ENCODE results near the gene TFAP2B.

The TFAP2B gene

DNA sequence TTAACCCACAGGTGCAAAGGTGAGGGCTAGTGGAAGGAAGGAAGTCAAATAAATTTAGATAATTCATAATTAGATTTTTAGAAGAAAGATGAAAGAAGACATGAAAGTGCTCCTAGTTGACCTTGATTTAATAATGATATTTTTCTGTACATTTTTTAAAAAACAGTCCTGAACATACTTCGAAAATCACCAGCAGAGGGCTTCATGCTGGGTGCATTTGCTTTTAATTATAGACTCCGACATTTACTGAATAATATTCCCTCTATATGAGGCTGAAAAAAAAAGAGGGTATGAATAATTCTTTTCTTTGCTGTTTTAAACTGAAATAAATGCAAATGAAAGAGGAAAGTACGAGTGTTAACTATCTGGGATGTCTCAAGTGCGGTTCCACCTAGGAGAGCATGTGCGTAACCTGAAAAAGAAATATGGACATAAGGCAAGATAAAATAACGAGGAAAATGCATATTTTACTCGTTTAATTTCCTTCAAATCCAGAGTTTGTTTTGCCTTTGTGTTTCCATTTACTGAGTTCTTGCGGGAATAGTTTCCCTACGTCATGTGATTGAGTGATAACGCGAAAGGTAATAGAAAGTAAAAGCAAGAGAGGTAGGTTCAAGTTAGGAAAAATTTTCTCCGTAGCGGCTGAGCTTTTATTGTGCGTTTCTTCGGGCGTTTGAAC is 3.1 kb upstream of the TFAP2B start:
- no peak overlapping the region for H3K27ac ChIP-seq
- peaks cover 13 to 15% (median 14%) of the 10 kb centered on the region in 11 experiments for H3K9me3 ChIP-seq (replicated peaks in 1 of 11)
- no peaks in the 10 kb centered on the region for H3K4me1 ChIP-seq
- H3K4me2 ChIP-seq = peak overlapping the region; percentile 50 to 87 (median 66)
- no peaks in the 10 kb centered on the region for H3K36me3 ChIP-seq
- peak overlapping the region in 6 of 11 experiments; percentile 9 to 50 (median 20); a peak in 6 of 22 replicates for H3K9ac ChIP-seq
- no peak for TF ChIP-seq Cebpa-rat (IDR thresholded peaks at IDR 0.05)
- peak overlapping the region; percentile 39 to 62 (median 52); a peak in 19 of 20 replicates for H3K4me3 ChIP-seq
- H3K27me3 ChIP-seq = peaks cover 38 to 40% (median 40%) of the 10 kb centered on the region in 11 experiments
- no peaks in the 10 kb centered on the region for H4K20me1 ChIP-seq

DNA sequence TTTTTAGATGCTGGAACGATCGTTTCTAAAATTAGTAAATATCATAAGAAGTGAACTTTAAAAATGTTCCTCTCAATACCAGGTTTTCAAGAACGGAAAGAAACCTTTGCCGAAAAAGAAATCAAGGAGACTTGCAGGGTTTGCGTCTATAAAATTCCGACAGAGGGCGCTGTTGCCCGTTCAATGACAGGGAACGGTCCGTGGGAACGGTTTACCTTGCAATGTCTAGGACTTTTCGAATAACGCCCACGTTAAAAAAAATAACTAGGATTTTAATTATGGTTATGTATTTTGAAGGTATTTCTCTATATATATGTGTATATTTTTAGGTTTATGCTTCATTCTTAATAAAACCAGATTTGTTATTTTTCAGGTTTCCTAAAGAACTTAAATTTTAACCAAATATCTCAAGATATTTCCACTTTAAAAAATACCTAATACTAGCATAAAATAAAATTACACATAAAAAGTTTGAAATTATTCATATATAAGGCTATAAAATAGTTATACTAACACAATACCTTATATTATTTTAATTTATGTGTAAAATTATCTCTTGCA is 2.5 kb upstream of the TFAP2B start:
- no peak for TF ChIP-seq Cebpa-rat (IDR thresholded peaks at IDR 0.05)
- Histone ChIP-seq H3K4me3 (peak overlapping the region; percentile 39 to 62 (median 52); a peak in 19 of 20 replicates), H3K36me3 (no peaks in the 10 kb centered on the region), H3K9me3 (replicated peaks in 1 of 11) (peaks cover 13 to 15% (median 14%) of the 10 kb centered on the region in 11 experiments), H3K27me3 (peaks cover 44 to 47% (median 46%) of the 10 kb centered on the region in 11 experiments), H3K4me2 (peak overlapping the region; percentile 50 to 87 (median 66)), H3K4me1 (no peaks in the 10 kb centered on the region), H3K9ac (peak overlapping the region in 6 of 11 experiments; percentile 9 to 50 (median 20); a peak in 6 of 22 replicates), H3K27ac (no peak overlapping the region), H4K20me1 (no peaks in the 10 kb centered on the region)

DNA sequence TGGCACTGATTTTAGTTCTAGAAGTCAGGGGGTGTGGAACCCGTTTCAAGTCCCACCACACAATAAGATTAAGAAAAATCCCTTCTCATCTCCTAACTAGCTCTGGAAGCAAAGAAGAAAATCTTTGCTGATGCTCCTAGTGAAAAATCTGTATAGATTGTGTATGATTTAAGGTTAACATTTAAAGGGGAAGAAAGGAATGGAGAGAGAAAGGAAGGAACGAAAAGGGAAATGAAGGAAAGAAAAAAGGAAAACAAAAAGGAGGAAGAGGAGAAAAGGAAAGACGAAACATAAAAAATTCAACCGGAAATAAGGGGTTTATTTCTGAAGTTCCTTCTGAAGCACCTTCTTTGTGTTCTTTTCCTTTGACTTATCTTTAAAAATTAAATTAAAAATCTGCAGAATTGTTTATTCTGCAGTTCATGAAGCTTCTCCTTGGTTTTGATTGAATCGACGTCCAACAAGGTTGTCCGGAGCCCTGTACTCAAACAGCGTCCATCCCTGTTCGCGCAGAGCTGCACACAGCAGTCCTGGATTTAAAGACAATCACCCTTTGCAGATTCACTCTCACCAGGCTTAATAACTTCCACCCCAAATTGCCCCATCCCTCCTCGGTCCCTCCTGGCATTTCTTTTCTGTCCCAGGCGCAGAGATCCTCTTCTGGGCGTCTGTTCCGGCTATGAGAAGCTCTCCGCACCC is 1.6 kb upstream of the TFAP2B start:
- no peak overlapping the region for H3K9ac ChIP-seq
- peaks cover 53 to 56% (median 55%) of the 10 kb centered on the region in 11 experiments for H3K27me3 ChIP-seq
- no peaks in the 10 kb centered on the region for H3K4me1 ChIP-seq
- H3K4me2 ChIP-seq = no peak overlapping the region
- no peaks in the 10 kb centered on the region for H3K36me3 ChIP-seq
- no peak overlapping the region for H3K4me3 ChIP-seq
- no peak overlapping the region for H3K27ac ChIP-seq
- peaks cover 0 to 4% (median 0%) of the 10 kb centered on the region in 11 experiments; a peak in 2 of 22 replicates for H4K20me1 ChIP-seq
- no peak for TF ChIP-seq Cebpa-rat (IDR thresholded peaks at IDR 0.05)
- peaks cover 13 to 15% (median 14%) of the 10 kb centered on the region in 11 experiments for H3K9me3 ChIP-seq (replicated peaks in 1 of 11)

DNA sequence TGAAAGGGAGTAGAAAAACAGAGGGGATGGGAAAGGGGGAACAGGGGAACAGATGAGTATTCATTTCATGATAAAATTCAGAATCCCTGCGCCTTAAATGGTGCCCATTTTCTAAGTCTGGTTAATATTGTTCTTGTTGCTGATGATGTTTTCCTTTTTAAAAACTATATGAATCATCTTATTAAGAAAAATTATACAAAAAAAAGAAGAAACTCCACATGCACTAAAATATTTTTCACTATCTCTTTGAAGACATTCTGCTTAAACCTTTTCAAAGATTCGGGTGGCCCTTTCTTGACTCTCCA is 1.1 kb upstream of the TFAP2B start:
- TF ChIP-seq Cebpa-rat (IDR thresholded peaks at IDR 0.05) = no peak
- no peak overlapping the region for H3K9ac ChIP-seq
- no peaks in the 10 kb centered on the region for H3K4me1 ChIP-seq
- peaks cover 13 to 15% (median 14%) of the 10 kb centered on the region in 11 experiments for H3K9me3 ChIP-seq (replicated peaks in 1 of 11)
- no peak overlapping the region for H3K4me2 ChIP-seq
- peaks cover 58 to 61% (median 60%) of the 10 kb centered on the region in 11 experiments for H3K27me3 ChIP-seq
- no peak overlapping the region for H3K4me3 ChIP-seq
- H4K20me1 ChIP-seq = peaks cover 0 to 4% (median 0%) of the 10 kb centered on the region in 11 experiments; a peak in 2 of 22 replicates
- H3K27ac ChIP-seq = no peak overlapping the region
- no peaks in the 10 kb centered on the region for H3K36me3 ChIP-seq

DNA sequence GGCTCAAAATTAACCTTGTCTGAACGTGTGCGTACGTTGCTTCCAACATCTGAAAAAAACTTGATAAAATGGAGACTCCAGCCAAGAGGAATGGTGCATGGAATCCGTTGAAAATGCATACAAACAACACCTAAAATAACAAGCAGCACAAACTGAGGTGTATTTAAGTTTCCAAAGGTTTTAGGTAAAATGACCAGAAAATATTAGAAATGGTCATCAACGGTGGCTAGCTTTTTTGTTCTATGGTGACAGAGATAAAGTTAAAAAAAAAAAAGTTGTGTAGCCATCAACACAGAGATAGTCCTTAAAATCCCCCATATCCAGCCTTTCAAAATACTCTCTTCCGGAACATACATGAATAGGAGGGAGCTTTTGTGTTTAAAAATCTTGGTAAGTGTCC is 651 bp upstream of the TFAP2B start:
- Histone ChIP-seq H3K9me3 (replicated peaks in 1 of 11) (peaks cover 13 to 15% (median 14%) of the 10 kb centered on the region in 11 experiments), H4K20me1 (peaks cover 0 to 4% (median 0%) of the 10 kb centered on the region in 11 experiments; a peak in 2 of 22 replicates), H3K27ac (no peak overlapping the region), H3K36me3 (no peaks in the 10 kb centered on the region), H3K9ac (no peak overlapping the region), H3K27me3 (peaks cover 62 to 65% (median 64%) of the 10 kb centered on the region in 11 experiments), H3K4me2 (no peak overlapping the region), H3K4me1 (no peaks in the 10 kb centered on the region), H3K4me3 (no peak overlapping the region)
- TF ChIP-seq Cebpa-rat (IDR thresholded peaks at IDR 0.05) = no peak

DNA sequence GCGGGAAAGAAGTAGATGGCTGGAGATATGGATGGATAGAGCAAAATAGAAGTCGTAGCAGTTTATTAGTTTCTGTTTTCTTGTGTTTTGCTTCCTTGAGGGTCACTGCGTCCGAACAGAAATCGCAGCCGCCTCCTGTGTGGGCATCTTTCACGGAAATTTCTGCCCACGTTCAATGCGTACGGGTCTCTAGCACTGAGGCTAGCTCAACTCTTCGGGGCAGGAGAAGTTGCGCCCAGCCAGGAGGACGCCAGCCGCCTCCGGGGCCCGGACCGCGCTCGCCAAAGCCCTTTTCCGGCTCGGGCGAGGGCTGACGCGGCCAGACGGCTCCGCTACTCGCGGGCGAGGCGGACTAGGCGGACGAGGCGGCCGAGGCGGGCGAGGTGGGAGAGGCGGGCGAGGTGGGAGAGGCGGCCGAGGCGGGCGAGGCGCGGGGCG is 814 bp downstream of the TFAP2B start:
- no peak for TF ChIP-seq Cebpa-rat (IDR thresholded peaks at IDR 0.05)
- no peak overlapping the region for H3K4me2 ChIP-seq
- H3K36me3 ChIP-seq = no peaks in the 10 kb centered on the region
- H3K4me1 ChIP-seq = no peaks in the 10 kb centered on the region
- peaks cover 0 to 4% (median 0%) of the 10 kb centered on the region in 11 experiments; a peak in 2 of 22 replicates for H4K20me1 ChIP-seq
- H3K9me3 ChIP-seq (replicated peaks in 1 of 11) = peaks cover 13 to 27% (median 20%) of the 10 kb centered on the region in 11 experiments
- H3K4me3 ChIP-seq = no peak overlapping the region
- H3K27ac ChIP-seq = no peak overlapping the region
- no peak overlapping the region for H3K9ac ChIP-seq
- H3K27me3 ChIP-seq = peaks cover 77 to 80% (median 79%) of the 10 kb centered on the region in 11 experiments

DNA sequence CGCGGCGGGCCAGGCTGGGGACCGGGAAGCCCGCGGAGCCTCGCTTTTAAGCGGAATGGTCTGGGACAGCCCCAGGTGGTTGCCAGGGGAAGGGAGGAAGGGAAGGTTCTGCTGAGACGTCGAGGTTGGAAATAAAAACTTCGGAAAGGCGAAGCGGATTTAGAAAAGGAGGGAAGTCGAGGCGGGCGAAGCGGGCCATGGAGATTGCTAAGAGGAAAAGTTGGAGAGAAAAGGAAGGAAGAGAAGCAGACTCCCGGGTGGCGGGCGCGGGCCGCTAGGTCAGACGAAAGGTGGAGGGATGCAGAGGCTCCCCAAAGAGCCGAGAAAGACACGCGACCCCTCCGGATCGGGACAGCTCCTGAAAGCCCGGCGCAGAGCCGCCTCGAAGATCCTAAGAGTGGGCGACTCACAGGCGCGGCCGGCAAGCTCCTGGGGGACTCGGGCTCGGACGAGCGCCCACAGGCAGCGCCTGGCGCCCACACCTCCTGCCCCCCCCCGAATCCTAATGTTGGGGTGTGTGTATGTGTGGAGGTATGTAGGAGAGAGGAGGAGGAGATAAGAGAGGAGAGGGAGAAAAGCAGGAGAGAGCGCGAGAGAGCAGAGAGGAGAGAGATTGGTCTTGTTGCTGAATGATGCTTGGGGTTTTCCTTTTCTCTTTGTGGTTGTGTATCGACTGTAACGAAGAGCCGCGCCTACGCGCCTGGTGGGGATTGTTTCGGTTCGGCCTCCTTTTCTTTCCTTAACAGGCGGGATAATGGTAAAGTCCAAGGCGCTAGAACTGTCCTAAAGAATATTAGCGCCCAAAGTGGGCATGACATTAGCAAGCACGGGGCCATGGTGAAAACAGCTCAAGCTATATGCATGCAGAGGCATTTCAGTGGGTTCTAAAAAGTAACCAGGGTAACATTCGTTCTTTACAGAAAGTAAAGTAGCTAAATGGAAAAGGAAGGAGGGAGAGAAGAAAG is 1.5 kb downstream of the TFAP2B start:
- Histone ChIP-seq H3K4me1 (no peaks in the 10 kb centered on the region), H3K9me3 (replicated peaks in 1 of 11) (peaks cover 13 to 27% (median 20%) of the 10 kb centered on the region in 11 experiments), H3K4me2 (no peak overlapping the region), H3K27me3 (peaks cover 84 to 87% (median 86%) of the 10 kb centered on the region in 11 experiments), H3K4me3 (0 out of 20 replicates have a peak overlapping the region, but pooled peaks of 1 of the 10 experiments have one; percentile 31), H4K20me1 (peaks cover 0 to 4% (median 0%) of the 10 kb centered on the region in 11 experiments; a peak in 2 of 22 replicates), H3K36me3 (no peaks in the 10 kb centered on the region), H3K27ac (no peak overlapping the region), H3K9ac (no peak overlapping the region)
- no peak for TF ChIP-seq Cebpa-rat (IDR thresholded peaks at IDR 0.05)

DNA sequence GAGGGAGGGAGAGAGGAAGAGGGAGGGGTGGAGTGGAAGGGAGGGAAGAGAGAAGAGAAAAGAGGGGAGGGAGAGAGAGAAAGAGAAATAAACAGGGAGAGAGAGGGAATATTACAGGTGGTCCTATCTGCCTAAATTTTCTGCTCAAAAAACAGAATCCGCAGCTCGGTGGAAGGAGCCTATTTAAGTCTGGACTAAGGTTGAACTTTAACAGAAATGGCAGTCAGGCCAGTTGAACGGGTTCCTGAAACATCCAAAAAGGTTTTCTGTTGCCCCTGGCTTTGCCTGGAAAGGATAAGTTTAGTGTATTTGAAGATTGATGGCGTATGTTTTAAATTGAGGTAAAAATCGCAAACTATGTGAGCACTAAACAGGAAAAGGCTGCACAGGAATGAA is 2.2 kb downstream of the TFAP2B start:
- H3K9ac ChIP-seq = no peak overlapping the region
- peaks cover 0 to 4% (median 0%) of the 10 kb centered on the region in 11 experiments; a peak in 2 of 22 replicates for H4K20me1 ChIP-seq
- no peaks in the 10 kb centered on the region for H3K36me3 ChIP-seq
- H3K4me2 ChIP-seq = no peak overlapping the region
- H3K27ac ChIP-seq = no peak overlapping the region
- peaks cover 13 to 31% (median 20%) of the 10 kb centered on the region in 11 experiments for H3K9me3 ChIP-seq (replicated peaks in 1 of 11)
- H3K4me1 ChIP-seq = no peaks in the 10 kb centered on the region
- TF ChIP-seq Cebpa-rat (IDR thresholded peaks at IDR 0.05) = no peak
- H3K4me3 ChIP-seq = no peak overlapping the region
- H3K27me3 ChIP-seq = peaks cover 91 to 93% (median 92%) of the 10 kb centered on the region in 11 experiments

Data from BLaER1 treated with 17β-estradiol and CSF1 and Interleukin-3, amounts not matched to agents 10 nM and 100 nM (cell line).